ENCODE measurements around the gene HDAC7.

Gene HDAC7

GRCh38 chr12:47779943-47780504, 39.7 kb downstream of the HDAC7 start:
- no peak for DNase-seq (ENCODE audit: extremely low spot score)
- TF ChIP-seq CTCF (IDR thresholded peaks at IDR 0.05; ENCODE audit: control extremely low read depth, extremely low read depth, low read depth, missing control alignments), result no peak
- POLR2A ChIA-PET, result no interaction called here
- CTCF ChIA-PET, result interaction anchor here (0.9 to 35.8 kb wide), 19 partner anchors 9 to 310 kb away, joined by 3 to 1524 read pairs (median 10); partner anchors contain the start of genes ENDOU, RAPGEF3 and RPAP3

DNA sequence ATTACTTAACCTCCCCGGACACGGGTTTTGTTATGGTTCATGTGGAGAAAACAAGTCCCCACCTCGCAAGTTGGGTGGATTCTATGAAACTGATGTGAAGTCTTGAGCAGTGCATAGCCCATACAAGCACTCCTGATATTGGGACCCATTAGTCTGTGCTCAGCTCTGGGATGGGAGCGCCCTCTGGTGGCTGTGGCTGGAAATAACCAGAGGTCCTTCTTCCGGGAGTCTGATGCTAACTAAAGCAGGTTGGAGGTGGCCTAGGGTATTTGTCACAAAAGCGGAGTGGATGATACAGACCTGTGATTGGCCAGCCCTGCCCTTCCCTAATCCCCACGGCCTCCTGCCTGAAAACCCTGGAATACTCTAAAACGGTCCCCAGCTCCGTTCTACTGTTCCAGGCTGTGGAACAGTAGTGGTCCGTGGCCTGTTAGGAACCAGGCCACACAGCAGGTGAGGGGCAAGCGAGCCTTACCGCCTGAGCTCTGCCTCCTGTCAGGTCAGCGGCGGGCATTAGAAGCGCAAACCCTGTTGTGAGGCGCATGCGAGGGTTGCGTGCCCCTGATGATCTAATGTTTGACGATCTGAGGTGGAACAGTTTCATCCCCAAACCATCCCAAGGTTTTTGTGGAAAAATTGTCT, 40.3 kb downstream of the HDAC7 start:
- ChIA-PET CTCF (interaction anchor here (0.9 to 35.8 kb wide), 22 partner anchors 10 to 311 kb away, joined by 3 to 1524 read pairs (median 7); partner anchors contain the start of genes ENDOU, RAPGEF3 and RPAP3), POLR2A (no interaction called here)
- peak; percentile 96 for TF ChIP-seq CTCF (IDR thresholded peaks at IDR 0.05; ENCODE audit: control extremely low read depth, extremely low read depth, low read depth, missing control alignments)
- peak; percentile 90 for DNase-seq (ENCODE audit: extremely low spot score)

DNA sequence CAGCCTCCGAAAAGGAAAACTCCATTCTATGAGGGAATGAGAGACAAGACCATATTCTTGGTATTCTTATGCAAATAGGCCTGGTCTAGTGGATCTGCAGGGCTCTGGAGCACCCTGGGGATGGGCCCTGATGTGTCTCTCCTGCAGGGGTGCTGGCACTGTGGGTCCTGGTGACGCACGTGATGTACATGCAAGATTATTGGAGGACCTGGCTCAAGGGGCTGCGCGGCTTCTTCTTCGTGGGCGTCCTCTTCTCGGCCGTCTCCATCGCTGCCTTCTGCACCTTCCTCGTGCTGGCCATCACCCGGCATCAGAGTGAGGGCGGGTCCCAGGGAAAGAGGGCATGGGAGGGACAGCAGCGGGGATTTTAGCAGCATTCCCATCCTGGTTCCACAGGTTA, 40.8 kb downstream of the HDAC7 start:
- ChIA-PET CTCF (interaction anchor here (0.6 to 35.8 kb wide), 24 partner anchors 10 to 311 kb away, joined by 3 to 1524 read pairs (median 7); partner anchors contain the start of genes ENDOU, RAPGEF3 and RPAP3), POLR2A (no interaction called here)
- no peak for TF ChIP-seq CTCF (IDR thresholded peaks at IDR 0.05; ENCODE audit: control extremely low read depth, extremely low read depth, low read depth, missing control alignments)
- no peak for DNase-seq (ENCODE audit: extremely low spot score)

DNA sequence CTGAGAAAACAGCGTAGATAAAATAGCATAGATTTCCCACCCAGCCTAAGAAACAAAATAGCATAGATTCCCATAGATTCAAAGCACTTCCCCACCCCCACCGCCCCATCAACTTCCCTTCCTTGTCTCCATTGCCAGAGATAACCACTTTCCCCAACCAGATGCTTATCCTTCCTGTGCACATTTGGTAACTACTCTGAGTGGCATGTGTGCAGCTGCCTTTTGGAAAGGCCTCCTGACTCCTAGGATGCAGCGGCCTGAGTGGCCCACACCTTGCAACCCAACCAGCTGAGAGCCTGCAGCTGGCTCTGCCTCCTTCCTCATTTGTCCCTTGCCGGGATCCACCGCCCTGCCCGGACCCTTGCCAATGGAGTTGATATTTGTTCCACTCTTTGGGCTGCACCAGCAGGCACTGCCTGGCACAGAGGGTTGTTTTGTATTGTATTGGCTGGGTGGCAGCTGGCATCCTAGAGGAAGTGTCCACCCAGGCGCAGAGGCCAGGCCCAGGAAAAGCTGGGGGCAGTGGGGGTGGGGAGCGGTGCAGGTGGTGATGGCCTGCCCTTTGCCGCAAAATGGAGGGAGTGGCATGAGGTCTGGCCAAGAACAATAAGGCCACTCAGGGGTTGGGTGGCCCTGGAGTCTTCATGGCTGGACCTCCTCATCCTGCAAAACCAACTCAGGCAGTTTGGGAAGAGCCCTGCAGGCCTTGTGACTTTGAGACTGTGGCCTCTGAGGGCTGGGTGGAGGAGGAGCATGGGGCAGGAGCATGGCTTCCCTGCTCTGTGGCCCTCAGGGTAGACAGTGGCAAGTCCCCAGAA, 41.8 kb downstream of the HDAC7 start:
- no peak for TF ChIP-seq CTCF (IDR thresholded peaks at IDR 0.05; ENCODE audit: control extremely low read depth, extremely low read depth, low read depth, missing control alignments)
- ChIA-PET CTCF (interaction anchor here (0.6 to 35.8 kb wide), 23 partner anchors 8 to 193 kb away, joined by 3 to 1524 read pairs (median 7); partner anchors contain the start of genes ENDOU, RAPGEF3 and RPAP3), POLR2A (no interaction called here)
- DNase-seq (ENCODE audit: extremely low spot score), result no peak

GRCh38 chr12:47777151-47777550, 42.6 kb downstream of the HDAC7 start:
- CTCF ChIA-PET, result interaction anchor here (1.2 to 35.8 kb wide), 13 partner anchors 9 to 126 kb away, joined by 3 to 1524 read pairs (median 10); partner anchors contain the start of genes ENDOU, RAPGEF3 and RPAP3
- TF ChIP-seq CTCF (IDR thresholded peaks at IDR 0.05; ENCODE audit: control extremely low read depth, extremely low read depth, low read depth, missing control alignments), result no peak
- POLR2A ChIA-PET, result interaction anchor here (0.6 kb wide), 1 partner anchor 94 kb away, joined by 3 read pairs; no protein-coding TSS in a partner anchor
- no peak for DNase-seq (ENCODE audit: extremely low spot score)

Data from GM10248 (cell line).